ENCODE data around the gene CTSO.
"Not testable (repeated sequence)": the region's sequence is repeated elsewhere in the genome, so short reads cannot be mapped to it uniquely, and the experiment has no call there.

Gene CTSO

GRCh38 chr4:155904331-155904730, 49.3 kb downstream of the CTSO start:
- DNase-seq: no peak

DNA sequence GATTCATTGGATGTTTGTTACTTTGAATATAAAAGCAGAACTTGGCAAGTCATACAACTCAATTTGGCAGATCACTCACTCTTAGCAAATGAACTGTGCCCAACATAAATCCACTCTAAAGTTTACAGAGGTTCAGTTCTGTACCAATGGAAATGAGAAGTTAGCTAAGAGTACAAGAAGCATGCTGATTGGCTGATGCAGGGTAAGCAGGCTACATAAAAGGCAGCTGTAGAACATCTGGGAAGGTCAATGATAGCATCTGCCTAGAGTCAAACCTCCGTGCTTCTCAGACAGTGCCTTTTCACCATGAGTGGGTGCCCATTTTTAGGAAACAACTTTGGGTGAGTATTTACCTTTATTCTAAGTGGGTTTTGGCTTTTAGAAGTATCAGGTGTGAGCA, 50.2 kb downstream of the CTSO start, which contains the start of gene TDO2:
TDO2 (plus strand) TSS at position 244 of the 400 bp plus-strand sequence; CDS start at position 307, 63 bp downstream.
- DNase-seq: no peak

GRCh38 chr4:155901013-155901412, 52.7 kb downstream of the CTSO start:
- no peak for DNase-seq

DNA sequence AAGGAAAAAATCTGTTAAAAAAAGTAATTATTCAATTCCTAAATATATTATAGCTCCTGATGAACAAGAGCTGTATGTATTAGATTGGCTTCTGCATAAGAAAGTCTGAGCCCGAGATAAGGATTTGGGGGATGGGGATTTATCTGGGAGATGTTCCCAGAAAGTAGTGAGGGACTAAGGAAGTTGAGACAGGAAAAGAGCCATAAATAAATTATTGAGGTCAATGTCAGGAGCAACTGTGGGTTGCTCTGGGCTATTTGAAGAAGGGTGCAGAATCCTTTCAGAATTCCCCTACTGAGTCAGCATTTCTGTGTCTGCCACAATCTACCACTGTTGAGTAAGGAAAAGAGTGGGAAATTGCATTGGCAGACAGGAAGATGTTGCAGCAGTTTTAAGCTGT, 53.3 kb downstream of the CTSO start:
- no peak for DNase-seq

GRCh38 chr4:155899891-155900290, 53.8 kb downstream of the CTSO start:
- DNase-seq: peak; percentile 2

DNA sequence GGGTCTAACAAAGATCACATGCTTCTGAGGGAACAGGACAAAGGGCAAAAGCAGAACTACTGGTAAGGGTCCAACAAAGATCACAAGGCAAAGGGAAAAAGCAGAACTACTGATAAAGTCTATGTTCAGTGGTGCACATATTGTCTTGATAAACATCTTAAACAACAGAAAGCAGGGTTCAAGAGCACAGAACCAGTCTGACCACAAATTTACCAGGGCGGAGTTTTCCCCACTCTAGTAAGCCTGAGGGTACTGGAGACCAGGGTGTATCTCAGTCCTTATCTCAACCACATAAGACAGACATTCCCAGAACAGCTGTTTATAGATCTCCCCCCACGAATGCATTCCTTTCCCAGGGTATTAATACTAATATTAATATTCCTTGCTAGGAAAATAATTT, 55.3 kb downstream of the CTSO start:
- not testable (repeated sequence) for DNase-seq

GRCh38 chr4:155891058-155891457, 62.6 kb downstream of the CTSO start:
- DNase-seq: no peak

GRCh38 chr4:155889946-155890345, 63.7 kb downstream of the CTSO start:
- no peak for DNase-seq

GRCh38 chr4:155889031-155889793, 64.5 kb downstream of the CTSO start:
- DNase-seq: no peak

DNA sequence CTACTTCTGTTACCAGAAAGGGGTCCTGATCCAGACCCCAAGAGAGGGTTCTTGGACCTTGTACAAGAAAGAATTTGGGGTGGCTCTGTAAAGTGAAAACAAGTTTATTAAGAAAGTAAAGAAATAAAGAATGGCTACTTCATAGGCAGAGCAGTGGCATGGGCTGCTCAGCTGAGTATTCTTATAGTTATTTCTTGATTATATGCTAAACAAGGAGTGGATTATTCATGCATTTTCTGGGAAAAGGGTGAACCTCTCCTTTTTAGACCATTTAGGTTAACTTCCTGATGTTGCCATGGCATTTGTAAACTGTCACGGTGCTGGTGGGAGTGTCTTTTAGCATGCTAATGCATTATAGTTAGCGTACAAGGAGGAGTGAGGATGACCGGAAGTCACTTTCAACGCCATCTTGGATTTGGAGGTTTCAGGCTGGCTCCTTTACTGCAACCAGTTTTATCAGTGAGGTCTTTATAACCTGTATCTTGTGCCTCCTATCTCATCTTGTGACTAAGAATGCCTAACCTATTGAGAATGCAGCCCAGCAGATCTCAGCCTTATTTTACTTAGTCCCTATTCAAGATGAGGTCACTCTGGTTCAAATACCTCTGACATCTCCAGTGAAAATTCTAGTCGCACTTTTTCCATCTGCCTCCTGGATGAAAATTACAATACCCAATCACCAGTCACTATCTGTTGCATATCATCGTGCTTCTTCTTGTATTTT, 65.7 kb downstream of the CTSO start:
- DNase-seq: no peak

DNA sequence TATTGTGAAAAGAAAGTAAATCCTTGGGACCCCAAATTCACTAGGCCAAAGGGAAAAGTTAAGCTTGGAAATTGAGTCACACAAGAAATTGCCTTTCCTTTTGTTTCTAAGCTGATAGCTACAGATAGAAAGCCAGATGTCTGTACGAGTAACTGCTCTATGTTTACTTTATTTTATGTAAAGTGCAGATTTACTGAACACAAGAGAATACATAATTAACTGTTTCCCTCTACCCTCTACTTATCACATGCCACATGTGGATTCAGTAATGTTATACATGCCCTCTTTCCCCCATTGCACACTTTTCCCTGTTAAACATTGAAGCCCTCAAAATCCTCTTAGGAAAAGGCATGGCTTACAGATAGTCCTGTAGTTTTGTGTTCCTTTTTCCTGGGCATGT, 66.6 kb downstream of the CTSO start:
- DNase-seq: no peak

- DNase-seq: no peak
These were observed 68.0 kb downstream of the CTSO start for GRCh38 chr4:155885666-155886065.

- DNase-seq: no peak
These were observed 69.8 kb downstream of the CTSO start for GRCh38 chr4:155883895-155884294.

DNA sequence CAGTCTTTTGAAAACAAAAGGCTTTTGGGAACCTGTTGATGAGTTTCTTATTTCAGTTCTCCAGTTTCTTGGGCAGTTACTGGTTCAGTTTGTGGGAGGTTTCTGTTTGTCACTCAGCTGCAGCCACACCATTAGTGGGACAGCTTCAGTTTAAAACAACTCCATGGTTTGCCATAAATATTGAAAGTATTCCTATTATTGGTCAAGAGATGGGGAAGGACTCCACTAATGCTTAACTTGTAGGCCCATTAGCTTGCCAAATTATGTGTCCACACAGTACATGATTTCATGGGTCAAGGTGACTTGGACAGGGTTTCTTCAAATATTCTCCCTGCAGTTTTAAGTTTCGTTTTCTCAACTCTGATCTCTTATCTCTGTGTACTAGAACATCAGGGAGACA, 72.1 kb downstream of the CTSO start:
- no peak for DNase-seq

DNA sequence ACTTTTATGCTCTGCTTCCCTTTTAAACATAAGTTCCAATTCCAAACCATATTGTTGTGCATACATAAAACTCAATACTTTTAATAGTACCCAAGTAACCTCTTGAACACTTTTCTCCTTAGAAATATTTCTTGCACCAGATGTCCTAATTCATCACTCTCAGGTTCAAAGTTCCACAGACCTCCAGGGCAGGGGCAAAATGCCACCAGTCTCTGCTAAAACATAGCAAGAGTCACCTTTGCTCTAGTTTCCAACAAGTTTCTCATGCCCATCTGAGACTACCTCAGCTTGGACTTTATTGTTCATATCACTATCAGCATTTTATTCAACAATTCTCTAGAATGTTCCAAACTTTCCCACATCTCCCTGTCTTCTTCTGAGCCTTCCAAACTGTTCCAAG, 73.9 kb downstream of the CTSO start:
- no peak for DNase-seq

DNA sequence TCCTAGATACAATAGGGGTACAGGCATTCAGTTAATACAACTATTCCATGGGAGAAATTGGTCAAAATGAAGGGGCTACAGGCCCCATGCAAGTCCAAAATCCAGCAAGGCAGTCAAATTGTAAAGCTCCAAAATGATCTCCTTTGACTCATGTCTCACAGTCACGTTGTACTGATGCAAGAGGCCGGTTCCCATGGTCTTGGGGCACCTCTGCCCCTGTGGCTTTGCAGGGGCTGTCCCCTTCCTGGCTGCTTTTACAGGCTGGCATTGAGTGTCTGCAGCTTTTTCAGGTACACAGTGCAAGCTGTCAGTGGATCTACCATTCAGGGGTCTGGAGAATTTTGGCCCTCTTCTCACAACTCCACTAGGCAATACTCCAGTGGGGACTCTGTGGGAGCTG, 75.1 kb downstream of the CTSO start:
- DNase-seq: no peak

- DNase-seq: no peak
These were observed 75.7 kb downstream of the CTSO start for GRCh38 chr4:155877971-155878370.

DNA sequence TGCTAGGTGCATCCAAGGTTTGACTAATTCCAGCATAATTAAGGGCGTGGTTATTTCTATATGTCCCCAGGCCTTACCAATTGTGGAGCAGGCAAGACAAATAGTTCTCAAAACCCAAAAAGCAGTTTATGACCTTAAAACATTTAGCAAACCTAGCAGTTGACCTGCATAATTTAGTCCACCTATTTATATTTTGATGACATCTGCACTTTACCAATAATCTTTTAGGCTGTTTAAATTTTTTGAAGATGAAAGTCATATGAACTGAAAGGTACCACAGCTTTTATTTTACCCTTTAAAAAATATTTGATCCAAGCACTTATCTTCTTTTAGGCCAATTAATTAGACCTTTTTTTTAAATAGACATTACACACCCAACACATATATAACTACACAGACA, 77.8 kb downstream of the CTSO start:
- no peak for DNase-seq

Data from NCI-H2227 treated with DMSO at 0.1 percent for 48 hours (cell line).